Activated naive CD8-positive, alpha-beta T cell treated with anti-CD3 and anti-CD28 coated beads, Interleukin-2, amount 50 U/mL, for 24 hours (primary cell): Measurements from ENCODE around the gene ADGRF3.
A peak's percentile ranks its signal among the peaks of the same experiment; 100 is the strongest.
"Not testable (repeated sequence)": the region's sequence is repeated elsewhere in the genome, so short reads cannot be mapped to it uniquely, and the experiment has no call there.

ENCODE experiments used
- ATAC-seq: fragments of 150-1000 bp; cut with Tn5 transposase; one replicate; pipeline ENCODE4 v1.10.0; 2021
- DNase-seq: peaks from one replicate; pipeline ENCODE4 v3.0.0; 2021
- H3K27ac Mint-ChIP-seq: one replicate; pipeline ENCODE4 v1.8.0; 2021; ENCODE audit warnings: mild to moderate bottlenecking, mixed read lengths
- H3K27me3 Mint-ChIP-seq: one replicate; pipeline ENCODE4 v1.8.0; 2021; ENCODE audit warnings: mixed read lengths
- H3K36me3 Mint-ChIP-seq: one replicate; pipeline ENCODE4 v1.8.0; 2021; ENCODE audit warnings: low read depth, mixed read lengths
- H3K4me1 Mint-ChIP-seq: one replicate; pipeline ENCODE4 v1.8.0; 2021; ENCODE audit warnings: mixed read lengths
- H3K4me3 Mint-ChIP-seq: one replicate; pipeline ENCODE4 v1.8.0; 2021; ENCODE audit warnings: mild to moderate bottlenecking, moderate library complexity, mixed read lengths
- H3K9me3 Mint-ChIP-seq: one replicate; pipeline ENCODE4 v1.8.0; 2021; ENCODE audit warnings: mixed read lengths

ADGRF3 gene

DNA sequence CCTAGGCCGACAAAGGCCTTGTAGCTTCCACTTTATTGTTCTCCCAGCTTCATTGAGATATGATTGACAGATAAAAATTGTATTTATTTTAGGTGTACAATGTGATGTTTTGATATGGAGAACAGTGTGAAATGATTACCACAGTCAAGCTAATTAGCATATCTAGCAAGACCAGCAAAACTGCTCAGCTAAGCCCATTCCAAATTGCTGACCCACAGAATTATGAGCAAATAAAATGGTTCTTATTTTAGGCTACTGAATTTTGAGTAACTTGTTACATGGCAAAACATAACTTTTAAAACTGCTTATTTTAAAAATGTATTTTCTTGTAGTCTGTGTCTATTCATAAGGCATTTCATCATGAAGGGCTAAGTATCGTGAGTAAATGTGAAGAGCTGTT lies 9.3 kb downstream of the ADGRF3 start:
- Mint-ChIP-seq H3K27me3 (no peaks in the 10 kb centered on the region), H3K27ac (no peak overlapping the region), H3K9me3 (no peaks in the 10 kb centered on the region), H3K4me1 (peaks cover 9% of the 10 kb centered on the region), H3K36me3 (no peaks in the 10 kb centered on the region), H3K4me3 (no peak overlapping the region)
- no peak for DNase-seq
- ATAC-seq = no peak

DNA sequence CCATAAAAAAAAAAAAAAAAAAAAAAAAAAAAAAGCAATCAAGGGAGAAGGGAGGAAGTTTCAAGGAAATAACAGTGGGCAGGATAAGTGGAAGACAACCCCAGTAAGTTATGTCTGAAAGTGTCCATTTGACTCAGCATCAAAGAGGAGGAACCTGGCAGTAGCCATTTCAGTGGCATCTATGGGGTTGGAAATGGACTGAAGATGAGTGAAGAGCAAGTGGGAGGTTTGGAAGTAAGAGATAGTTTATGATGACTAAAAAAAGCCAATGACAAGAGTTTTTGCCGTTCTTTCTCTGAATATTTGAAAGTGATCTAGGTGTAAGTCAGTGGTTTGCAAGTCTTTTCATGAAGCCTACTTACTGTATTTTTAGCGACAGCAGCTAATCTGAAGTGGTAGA lies 9.9 kb downstream of the ADGRF3 start:
- Mint-ChIP-seq H3K27me3 (no peaks in the 10 kb centered on the region), H3K9me3 (no peaks in the 10 kb centered on the region), H3K27ac (peak overlapping the region; percentile 14), H3K36me3 (no peaks in the 10 kb centered on the region), H3K4me3 (no peak overlapping the region), H3K4me1 (peaks cover 9% of the 10 kb centered on the region)
- no peak for DNase-seq
- ATAC-seq = no peak

DNA sequence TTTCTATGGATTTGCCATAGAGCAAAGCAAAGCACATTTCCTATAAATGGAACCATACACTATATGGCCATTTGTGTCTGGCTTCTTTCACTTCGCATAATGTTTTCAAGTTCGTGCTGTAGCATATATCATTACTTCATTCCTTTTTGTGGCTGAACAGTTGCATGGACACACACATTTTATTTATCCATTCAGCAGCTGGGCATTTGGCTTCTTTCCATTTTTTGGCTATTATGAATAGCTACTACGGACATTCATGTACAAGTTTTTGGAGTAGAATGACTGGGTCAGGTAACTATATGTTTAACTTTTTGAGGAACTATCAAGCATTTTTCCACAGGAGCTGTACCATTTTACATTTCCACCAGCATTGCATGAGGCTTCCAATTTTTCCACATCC lies 11.4 kb downstream of the ADGRF3 start:
- Mint-ChIP-seq H3K27ac (no peak overlapping the region), H3K9me3 (no peaks in the 10 kb centered on the region), H3K27me3 (no peaks in the 10 kb centered on the region)

DNA sequence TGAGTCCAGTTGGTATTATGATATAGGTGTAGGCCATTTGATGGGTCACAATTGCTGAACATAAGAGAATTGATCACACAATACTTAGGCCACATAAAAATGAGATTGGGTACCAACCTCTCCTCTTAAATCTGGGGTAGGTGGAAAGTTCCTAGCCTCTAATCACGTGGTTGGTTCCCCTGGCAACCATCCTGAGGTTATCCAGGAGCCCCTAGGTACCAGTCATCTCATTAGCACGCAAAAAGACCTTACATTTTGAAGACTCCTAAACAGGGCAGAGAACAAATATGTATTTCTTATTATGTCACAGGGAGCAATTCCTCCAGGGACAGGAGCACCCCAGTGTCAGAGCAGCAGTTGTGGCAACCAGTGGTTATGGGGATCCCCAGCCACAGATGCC lies 13.3 kb downstream of the ADGRF3 start:
- DNase-seq = no peak
- H3K36me3 Mint-ChIP-seq = no peaks in the 10 kb centered on the region
- H3K27ac Mint-ChIP-seq = no peak overlapping the region
- H3K27me3 Mint-ChIP-seq = no peaks in the 10 kb centered on the region
- H3K4me1 Mint-ChIP-seq = peaks cover 18% of the 10 kb centered on the region
- no peak for ATAC-seq
- H3K4me3 Mint-ChIP-seq = no peak overlapping the region
- H3K9me3 Mint-ChIP-seq = no peaks in the 10 kb centered on the region

More for the DNA sequence above, 11.4 kb downstream of the ADGRF3 start:
- no peaks in the 10 kb centered on the region for H3K36me3 Mint-ChIP-seq
- DNase-seq (no peak), ATAC-seq (no peak)
- H3K4me3 Mint-ChIP-seq = no peak overlapping the region
- peaks cover 11% of the 10 kb centered on the region for H3K4me1 Mint-ChIP-seq

DNA sequence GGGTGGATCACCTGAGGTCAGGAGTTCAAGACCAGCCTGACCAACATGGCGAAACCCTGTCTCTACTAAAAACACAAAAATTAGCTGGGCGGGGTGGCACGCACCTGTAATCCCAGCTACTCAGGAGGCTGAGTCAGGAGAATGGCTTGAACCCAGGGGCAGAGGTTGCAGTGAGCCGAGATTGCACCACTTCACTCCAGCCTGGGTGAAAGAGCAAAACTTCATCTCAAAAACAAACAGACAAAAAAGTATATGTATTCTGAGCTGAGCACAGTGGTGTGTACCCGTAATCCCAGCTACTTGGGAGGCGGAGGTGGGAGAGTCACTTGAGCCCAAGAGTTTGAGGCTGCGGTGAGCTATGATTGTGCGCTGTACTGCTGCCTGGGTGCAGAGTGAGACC lies 15.3 kb downstream of the ADGRF3 start:
- not testable (repeated sequence) for H3K9me3 Mint-ChIP-seq, ATAC-seq, H3K27ac Mint-ChIP-seq, H3K36me3 Mint-ChIP-seq, H3K27me3 Mint-ChIP-seq, DNase-seq, H3K4me3 Mint-ChIP-seq
- H3K4me1 Mint-ChIP-seq = peaks cover 18% of the 10 kb centered on the region

DNA sequence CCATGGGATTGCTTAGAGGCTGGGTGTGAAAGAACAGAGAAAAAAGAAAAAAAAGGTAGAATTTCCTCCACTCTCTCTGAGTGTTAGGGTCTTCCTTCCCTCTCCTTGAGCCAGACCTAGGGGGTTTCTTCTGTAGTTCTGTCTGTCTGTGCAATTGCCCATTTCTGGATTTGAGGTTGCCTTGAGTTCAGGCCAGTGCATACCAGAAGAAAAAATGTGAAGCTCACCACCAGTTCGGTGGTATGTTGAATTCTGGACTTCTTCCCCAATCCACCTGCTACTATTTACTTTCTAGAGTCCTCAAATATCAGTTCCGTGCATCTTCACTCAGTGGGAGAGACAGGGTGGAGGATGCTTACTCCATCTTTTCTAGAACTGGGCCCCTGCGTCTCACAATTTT lies 16.0 kb downstream of the ADGRF3 start:
- Mint-ChIP-seq H3K27ac (no peak overlapping the region), H3K36me3 (no peaks in the 10 kb centered on the region), H3K4me3 (no peak overlapping the region), H3K9me3 (no peaks in the 10 kb centered on the region), H3K27me3 (no peaks in the 10 kb centered on the region), H3K4me1 (peaks cover 20% of the 10 kb centered on the region)
- ATAC-seq (no peak), DNase-seq (no peak)

DNA sequence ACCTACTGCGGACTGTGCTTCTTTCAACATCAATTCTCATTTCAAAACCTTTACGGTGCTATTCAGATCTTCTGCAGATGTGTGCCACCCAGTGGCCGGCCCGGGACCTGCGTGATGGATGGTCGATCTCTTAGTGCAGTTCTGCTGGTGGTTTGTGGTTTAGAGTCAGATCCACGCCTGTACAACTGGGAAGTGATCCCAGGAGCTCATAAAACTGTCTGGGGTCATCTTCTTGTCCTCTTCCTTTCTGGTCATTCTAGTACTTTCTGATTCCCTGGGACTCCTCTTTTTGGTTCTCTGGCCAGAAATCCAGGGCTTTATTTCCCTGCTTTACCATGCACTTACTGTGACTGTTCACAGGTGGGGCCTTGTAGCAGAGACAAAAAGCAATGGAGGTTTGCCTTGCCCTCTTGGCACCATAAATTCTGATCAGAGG lies 16.5 kb downstream of the ADGRF3 start:
- no peak overlapping the region for H3K4me3 Mint-ChIP-seq
- H3K4me1 Mint-ChIP-seq = peaks cover 20% of the 10 kb centered on the region
- H3K9me3 Mint-ChIP-seq = no peaks in the 10 kb centered on the region
- ATAC-seq (peak; percentile 96), DNase-seq (peak; percentile 86)
- H3K27ac Mint-ChIP-seq = no peak overlapping the region
- no peaks in the 10 kb centered on the region for H3K36me3 Mint-ChIP-seq
- H3K27me3 Mint-ChIP-seq = no peaks in the 10 kb centered on the region

DNA sequence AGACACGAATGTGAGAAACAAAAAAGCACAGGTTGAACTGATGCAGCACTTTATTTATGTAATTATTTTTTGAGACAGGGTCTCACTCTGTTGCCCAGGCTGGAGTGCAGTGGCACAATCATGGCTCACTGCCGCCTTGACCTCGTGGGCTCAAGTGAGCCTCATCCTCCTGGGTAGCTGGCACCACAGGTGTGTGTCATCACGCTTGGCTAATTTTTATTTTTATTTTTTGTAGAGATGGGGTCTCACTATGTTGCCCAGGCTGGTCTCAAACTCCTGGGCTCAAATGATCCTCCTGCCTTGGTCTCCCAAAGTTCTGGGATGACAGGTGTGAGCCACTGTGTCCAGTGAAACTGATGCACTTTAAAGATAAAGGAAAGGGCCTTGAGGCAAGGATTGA lies 17.5 kb downstream of the ADGRF3 start:
- not testable (repeated sequence) for DNase-seq, H3K9me3 Mint-ChIP-seq, H3K27ac Mint-ChIP-seq, H3K27me3 Mint-ChIP-seq, H3K4me3 Mint-ChIP-seq, ATAC-seq, H3K36me3 Mint-ChIP-seq
- peaks cover 20% of the 10 kb centered on the region for H3K4me1 Mint-ChIP-seq

DNA sequence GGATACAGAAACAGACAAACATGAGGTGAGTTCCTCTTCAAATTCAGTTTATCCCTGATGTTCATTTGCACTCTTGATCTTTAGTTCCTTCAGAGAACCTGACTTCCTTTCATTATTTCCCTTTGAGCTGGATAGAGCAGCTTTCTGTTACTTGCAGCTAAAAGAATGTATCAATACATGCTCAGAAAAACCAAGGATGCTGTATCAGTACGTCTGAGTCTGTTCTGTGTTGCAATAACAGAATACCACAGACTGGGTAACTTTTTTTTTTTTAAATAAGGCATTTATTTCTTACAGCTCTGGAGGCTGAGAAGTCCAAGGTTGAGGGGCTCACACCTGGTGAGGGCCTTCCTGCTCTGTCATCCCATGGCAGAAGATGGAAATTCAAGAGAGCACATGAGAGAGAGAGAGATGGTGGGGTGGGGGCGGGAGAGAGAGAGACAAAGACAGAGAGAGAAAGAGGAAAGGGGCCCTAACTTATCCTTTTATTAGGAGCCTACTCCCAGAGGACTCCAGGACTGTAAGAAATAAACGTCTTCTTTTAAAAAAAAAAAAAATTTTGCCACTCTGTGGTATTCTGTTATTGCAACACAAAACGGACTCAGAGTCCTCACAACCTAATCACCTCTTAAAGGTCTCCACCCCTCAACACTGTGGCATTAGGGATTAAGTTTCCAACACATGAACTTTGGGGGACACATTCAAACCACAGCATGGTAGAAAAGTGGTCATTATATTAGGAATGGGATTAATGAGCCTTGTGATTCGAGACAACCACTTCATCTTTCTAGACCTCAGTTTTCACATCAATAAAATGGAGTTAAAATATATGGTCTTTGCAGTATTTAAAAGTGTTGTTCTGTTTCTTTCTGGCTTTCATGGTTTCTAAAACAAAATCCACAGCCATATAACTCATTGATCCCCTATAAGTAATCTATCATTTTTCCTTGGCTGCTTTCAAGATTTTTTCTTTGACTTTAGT lies 19.0 kb downstream of the ADGRF3 start:
- DNase-seq (no peak), ATAC-seq (no peak)
- no peak overlapping the region for H3K4me3 Mint-ChIP-seq
- H3K27ac Mint-ChIP-seq = no peak overlapping the region
- H3K36me3 Mint-ChIP-seq = no peaks in the 10 kb centered on the region
- no peaks in the 10 kb centered on the region for H3K27me3 Mint-ChIP-seq
- peaks cover 20% of the 10 kb centered on the region for H3K4me1 Mint-ChIP-seq
- H3K9me3 Mint-ChIP-seq = no peaks in the 10 kb centered on the region

DNA sequence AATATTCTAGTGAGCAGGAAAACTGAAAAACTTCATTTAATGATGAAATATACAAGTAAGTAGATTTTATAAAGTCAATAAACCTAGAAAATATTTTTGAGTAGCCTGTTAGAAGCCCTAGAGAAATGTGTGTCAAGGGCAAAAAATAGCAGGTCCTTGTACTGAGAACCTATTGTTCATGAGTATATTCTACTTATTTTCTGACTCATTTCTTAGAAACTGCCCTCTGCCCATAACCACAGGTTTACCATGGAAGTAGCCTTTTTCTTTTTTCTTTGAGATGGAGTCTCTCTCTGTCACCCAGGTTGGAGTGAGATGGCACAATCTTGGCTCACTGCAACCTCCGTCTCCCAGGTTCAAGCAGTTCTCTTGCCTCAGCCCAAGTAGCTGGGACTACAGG lies 20.1 kb downstream of the ADGRF3 start:
- no peak for DNase-seq
- H3K9me3 Mint-ChIP-seq = no peaks in the 10 kb centered on the region
- H3K4me3 Mint-ChIP-seq = no peak overlapping the region
- no peaks in the 10 kb centered on the region for H3K36me3 Mint-ChIP-seq
- H3K27ac Mint-ChIP-seq = no peak overlapping the region
- H3K27me3 Mint-ChIP-seq = no peaks in the 10 kb centered on the region
- peaks cover 20% of the 10 kb centered on the region for H3K4me1 Mint-ChIP-seq
- no peak for ATAC-seq

DNA sequence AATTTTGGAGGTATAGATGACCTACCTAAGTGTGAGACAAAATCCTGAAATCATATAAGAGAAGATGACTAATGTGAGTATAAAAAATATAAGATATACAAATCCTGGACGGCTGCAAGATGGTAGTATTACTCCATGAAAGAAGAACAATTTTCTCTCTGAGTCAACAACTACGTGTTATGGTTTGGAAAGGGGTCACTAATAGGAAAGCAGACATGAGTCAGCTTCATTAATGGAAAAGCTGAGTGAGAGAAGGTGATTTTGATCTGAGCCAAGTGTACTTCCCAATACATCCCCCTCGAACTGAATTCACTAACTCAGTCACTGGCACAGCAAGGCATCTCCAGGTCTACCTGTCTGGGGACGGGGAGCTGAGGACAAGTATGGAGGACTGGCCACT lies 20.7 kb downstream of the ADGRF3 start:
- H3K4me1 Mint-ChIP-seq = peaks cover 20% of the 10 kb centered on the region
- H3K27me3 Mint-ChIP-seq = no peaks in the 10 kb centered on the region
- H3K27ac Mint-ChIP-seq = no peak overlapping the region
- no peaks in the 10 kb centered on the region for H3K36me3 Mint-ChIP-seq
- no peaks in the 10 kb centered on the region for H3K9me3 Mint-ChIP-seq
- no peak overlapping the region for H3K4me3 Mint-ChIP-seq
- DNase-seq (no peak), ATAC-seq (no peak)

DNA sequence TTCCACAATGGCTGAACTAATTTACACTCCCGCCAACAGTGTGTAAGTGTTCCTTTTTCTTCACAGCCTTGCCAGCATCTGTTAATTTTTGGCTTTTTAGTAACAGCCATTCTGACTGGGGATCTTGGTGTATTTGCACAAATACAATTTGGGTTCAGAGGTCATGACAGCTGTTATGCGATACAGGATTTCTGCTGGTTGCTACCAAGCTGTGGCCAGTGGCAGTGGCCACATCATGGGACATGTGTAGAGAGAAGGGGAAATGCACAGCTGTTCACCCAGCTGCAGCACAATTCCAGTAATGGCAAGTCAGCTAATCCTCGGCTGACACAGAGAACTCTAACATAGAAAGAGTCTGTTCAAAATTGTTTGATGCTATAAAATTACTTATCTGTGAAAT lies 21.7 kb downstream of the ADGRF3 start:
- H3K27ac Mint-ChIP-seq = no peak overlapping the region
- ATAC-seq (no peak), DNase-seq (no peak)
- H3K4me3 Mint-ChIP-seq = no peak overlapping the region
- no peaks in the 10 kb centered on the region for H3K27me3 Mint-ChIP-seq
- peaks cover 14% of the 10 kb centered on the region for H3K4me1 Mint-ChIP-seq
- no peaks in the 10 kb centered on the region for H3K9me3 Mint-ChIP-seq
- H3K36me3 Mint-ChIP-seq = no peaks in the 10 kb centered on the region

DNA sequence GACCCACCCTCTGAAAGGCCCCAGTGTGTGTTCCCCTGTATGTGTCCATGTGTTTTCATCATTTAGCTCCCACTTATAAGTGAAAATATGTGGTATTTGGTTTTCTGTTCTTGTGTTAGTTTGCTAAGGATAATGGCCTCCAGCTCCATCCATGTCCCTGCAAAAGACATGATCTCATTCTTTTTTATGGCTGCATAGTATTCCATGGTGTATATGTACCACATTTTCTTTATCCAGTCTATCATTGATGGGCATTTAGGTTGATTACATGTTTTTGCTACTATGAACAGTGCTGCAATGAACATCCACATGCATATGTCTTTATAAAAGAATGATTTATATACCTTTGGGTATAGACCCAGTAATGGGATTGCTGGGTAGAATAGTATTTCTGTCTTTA lies 22.1 kb downstream of the ADGRF3 start:
- not testable (repeated sequence) for H3K9me3 Mint-ChIP-seq, H3K36me3 Mint-ChIP-seq, ATAC-seq, DNase-seq, H3K4me3 Mint-ChIP-seq, H3K27ac Mint-ChIP-seq, H3K27me3 Mint-ChIP-seq
- H3K4me1 Mint-ChIP-seq = peaks cover 11% of the 10 kb centered on the region

DNA sequence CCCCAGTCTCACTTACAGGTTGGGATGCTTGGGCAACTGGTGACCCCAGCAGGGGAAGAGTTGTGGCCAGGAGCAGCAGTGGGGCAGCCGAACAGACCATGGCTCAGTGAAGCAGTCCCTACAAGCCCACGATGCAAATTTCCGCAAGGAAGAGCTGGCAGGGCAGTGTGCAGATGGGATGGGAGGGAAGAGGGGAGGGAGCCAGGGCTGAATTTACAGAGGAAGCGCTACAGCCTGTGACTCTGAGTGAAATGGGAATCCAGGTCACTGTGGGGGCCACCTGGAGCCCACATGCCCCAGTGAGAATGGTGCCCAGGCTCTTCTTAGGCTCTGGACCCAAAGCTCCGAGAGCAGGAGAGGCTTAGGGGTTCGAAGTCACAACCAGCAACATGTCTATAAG lies 27.6 kb downstream of the ADGRF3 start:
- H3K9me3 Mint-ChIP-seq = no peaks in the 10 kb centered on the region
- DNase-seq (no peak), ATAC-seq (no peak)
- H3K4me1 Mint-ChIP-seq = no peaks in the 10 kb centered on the region
- no peak overlapping the region for H3K4me3 Mint-ChIP-seq
- no peak overlapping the region for H3K27ac Mint-ChIP-seq
- H3K27me3 Mint-ChIP-seq = no peaks in the 10 kb centered on the region
- H3K36me3 Mint-ChIP-seq = no peaks in the 10 kb centered on the region

DNA sequence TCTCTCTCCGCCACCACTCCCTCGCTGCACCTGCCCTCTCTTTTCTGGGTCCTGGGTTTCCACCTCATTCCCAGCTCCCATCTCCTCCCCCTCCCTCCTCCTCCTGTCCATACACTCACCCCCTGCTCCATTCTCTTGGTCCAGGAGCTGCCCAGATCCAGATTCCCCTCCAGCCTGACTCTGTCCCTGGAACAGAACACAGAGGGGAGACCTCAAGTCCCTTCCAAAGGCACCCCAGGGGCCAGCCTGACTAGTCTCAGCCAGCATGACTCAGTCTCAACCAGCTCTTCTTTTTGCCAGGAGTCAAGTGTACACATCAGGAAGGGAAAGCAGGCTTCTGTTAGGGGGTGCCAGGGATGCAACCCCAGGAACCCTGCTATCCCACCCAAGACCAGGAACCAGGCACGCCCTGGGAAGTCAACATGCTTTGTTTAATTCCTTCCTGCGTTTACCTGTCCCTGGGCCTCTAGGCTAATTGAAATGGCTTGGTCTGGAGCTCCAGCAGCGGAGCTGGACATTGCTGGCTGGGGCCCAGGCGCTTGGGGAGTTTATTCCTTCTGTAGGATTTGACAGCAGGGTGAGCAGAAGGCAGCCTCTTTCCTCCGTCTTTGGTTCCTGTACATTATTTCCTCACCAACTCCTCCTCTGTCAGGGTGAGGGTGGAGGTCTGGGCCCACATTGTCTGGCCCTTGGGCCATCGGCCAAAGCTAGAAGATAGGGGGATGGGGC lies 29.0 kb downstream of the ADGRF3 start:
- Mint-ChIP-seq H3K4me3 (no peak overlapping the region), H3K4me1 (no peaks in the 10 kb centered on the region), H3K27me3 (no peaks in the 10 kb centered on the region), H3K36me3 (no peaks in the 10 kb centered on the region), H3K27ac (no peak overlapping the region), H3K9me3 (no peaks in the 10 kb centered on the region)
- ATAC-seq (no peak), DNase-seq (no peak)
